ENCODE results near the gene ADPRM. TPM values are rescaled to one million over a fixed set of nuclear protein-coding genes. Genes with fewer than 3 reads are reported as not detected.

ADPRM gene
- polyA plus RNA-seq, 2 of the 4 experiments (the other 2 are of a cell fraction): 8.3 to 25.2 TPM

GRCh38 chr17:10653987-10654386 lies 43.4 kb upstream of the ADPRM start:
- Histone ChIP-seq H3K27ac (no peak overlapping the region), H3K4me1 (no peaks in the 10 kb centered on the region), H3K9me3 (no peaks in the 10 kb centered on the region), H3K4me2 (no peak overlapping the region), H3K4me3 (no peak overlapping the region)
- POLR2A ChIA-PET: no interaction called here
- CTCF ChIA-PET: interaction anchor here (0.7 to 5.6 kb wide), 10 partner anchors 8 to 922 kb away, joined by 3 to 35 read pairs (median 5); no protein-coding TSS in a partner anchor
- 55% methylated on average over 5 of the region's 5 CpGs for WGBS (ENCODE audit: missing lambda C conversion rate)
- DNase-seq (ENCODE audit: low read depth in 1 of 2, low spot score in 1 of 2) (no peak), FAIRE-seq (no peak), ATAC-seq (no peak)
- no peak for TF ChIP-seq FOSB (CRISPR knock-in tag; IDR thresholded peaks at IDR 0.05)
- no peak for TF ChIP-seq USF2 (IDR thresholded peaks at IDR 0.05)
- no peak for TF ChIP-seq MAX (IDR thresholded peaks at IDR 0.05)

- Histone ChIP-seq H3K4me1 (no peaks in the 10 kb centered on the region), H3K4me2 (no peak within 1 kb of the TSS), H3K27ac (no peak within 1 kb of the TSS), H3K9me3 (no peaks in the 10 kb centered on the region), H3K4me3 (no peak within 1 kb of the TSS)
- TF ChIP-seq CBX8 (IDR thresholded peaks at IDR 0.05) (no peak), MAZ (IDR thresholded peaks at IDR 0.05; ENCODE audit: borderline replicate concordance, low read depth, low read length) (no peak), ESRRA (IDR thresholded peaks at IDR 0.05; ENCODE audit: borderline replicate concordance, low read length) (no peak), FOSL2 (IDR thresholded peaks at IDR 0.05) (no peak), FOSL2 (CRISPR knock-in tag; IDR thresholded peaks at IDR 0.05) (no peak), HOXB13 (CRISPR knock-in tag; IDR thresholded peaks at IDR 0.05; ENCODE audit: low read depth) (no peak), POLR2AphosphoS2 (conservative IDR thresholded peaks at IDR 0.05; ENCODE audit: low read length) (no peak), KDM5A (IDR thresholded peaks at IDR 0.05) (no peak), RARB (CRISPR knock-in tag; IDR thresholded peaks at IDR 0.05) (no peak), HOXA7 (CRISPR knock-in tag; IDR thresholded peaks at IDR 0.05) (no peak)
- DNase-seq (ENCODE audit: low read depth in 1 of 2, low spot score in 1 of 2): no peak
- FAIRE-seq: no peak
- POLR2A ChIA-PET: no interaction called here
- no peak for ATAC-seq
- 80% methylated on average over 15 of the region's 15 CpGs for WGBS (ENCODE audit: missing lambda C conversion rate)
- CTCF ChIA-PET: interaction anchor here (1.2 to 5.6 kb wide), 2 partner anchors 11 to 39 kb away, joined by 3 to 35 read pairs; no protein-coding TSS in a partner anchor
Observed at GRCh38 chr17:10657148-10657547, 40.2 kb upstream of the ADPRM start, which contains the start of gene MYH3. TSS of gene MYH3 (minus strand) at chr17:10657309. CDS start at chr17:10655064, 2,245 bp downstream.

- DNase-seq (ENCODE audit: low read depth in 1 of 2, low spot score in 1 of 2): no peak
- no peak for ATAC-seq
- FAIRE-seq: no peak
- Histone ChIP-seq H3K9me3 (no peaks in the 10 kb centered on the region), H3K27ac (no peak overlapping the region), H3K4me3 (no peak overlapping the region), H3K4me2 (no peak overlapping the region), H3K4me1 (no peaks in the 10 kb centered on the region)
- no peak for TF ChIP-seq REST (IDR thresholded peaks at IDR 0.05)
- no peak for TF ChIP-seq CHD4 (IDR thresholded peaks at IDR 0.05; ENCODE audit: borderline replicate concordance)
- no peak for TF ChIP-seq EHF (CRISPR knock-in tag; IDR thresholded peaks at IDR 0.05)
- WGBS (ENCODE audit: missing lambda C conversion rate): 75% methylated on average over 10 of the region's 10 CpGs
- ChIA-PET CTCF (interaction anchor here (5.6 kb wide), 1 partner anchor 12 kb away, joined by 35 read pairs; no protein-coding TSS in a partner anchor), POLR2A (no interaction called here)
Observed at GRCh38 chr17:10657879-10658278, 39.5 kb upstream of the ADPRM start.

GRCh38 chr17:10661437-10661836 lies 36.0 kb upstream of the ADPRM start:
- H3K4me2 ChIP-seq: no peak overlapping the region
- H3K4me3 ChIP-seq: no peak overlapping the region
- ChIA-PET CTCF (interaction anchor here (1.4 to 4.7 kb wide), 3 partner anchors 9 to 75 kb away, joined by 5 to 31 read pairs (median 8); no protein-coding TSS in a partner anchor), POLR2A (no interaction called here)
- H3K4me1 ChIP-seq: no peaks in the 10 kb centered on the region
- no peak overlapping the region for H3K27ac ChIP-seq
- WGBS (ENCODE audit: missing lambda C conversion rate): 90% methylated on average over 10 of the region's 10 CpGs
- H3K9me3 ChIP-seq: no peaks in the 10 kb centered on the region
- DNase-seq (ENCODE audit: low read depth in 1 of 2, low spot score in 1 of 2) (no peak), ATAC-seq (no peak), FAIRE-seq (no peak)
- TF ChIP-seq FOXS1 (CRISPR knock-in tag; IDR thresholded peaks at IDR 0.05) (no peak), MAZ (IDR thresholded peaks at IDR 0.05; ENCODE audit: borderline replicate concordance, low read depth, low read length) (no peak), RARB (CRISPR knock-in tag; IDR thresholded peaks at IDR 0.05) (no peak), NPAS2 (CRISPR knock-in tag; IDR thresholded peaks at IDR 0.05; ENCODE audit: borderline replicate concordance) (no peak)

Measured in A549 (cell line).